AG04450 (cell line): ENCODE data around the gene MAP3K2. TPM values are rescaled to one million over a fixed set of nuclear protein-coding genes. Genes with fewer than 3 reads are reported as not detected.

Experiments
- CTCF ChIA-PET: fragments of 300-600, 350-600 bp; formaldehyde crosslinking; extraction: SDS; loops from one replicate; lab custom pipeline; 2022; ENCODE audit warnings: antibody characterized with exemption, inconsistent platforms; lab: Charles Lee
- POLR2A ChIA-PET: fragments of 350-600 bp; formaldehyde crosslinking; extraction: SDS; loops from one replicate; lab custom pipeline; 2021; ENCODE audit warnings: antibody characterized with exemption, inconsistent platforms; lab: Yijun Ruan, JAX
- DNase-seq: peaks from one replicate; pipeline ENCODE4 v3.0.0-alpha.2; 2011; ENCODE audit warnings: low read depth, low spot score
- H3K27ac ChIP-seq: one replicate; pipeline ENCODE4 v1.5.1; 2012; ENCODE audit warnings: low read depth, low read length, control low read depth
- H3K27me3 ChIP-seq: one replicate; pipeline ENCODE4 v1.6.0; 2012; ENCODE audit warnings: low read length; ENCODE audit not compliant: control insufficient read depth, insufficient read depth
- H3K4me3 ChIP-seq: 2 replicates; pipeline ENCODE4 v1.5.1; 2011; ENCODE audit warnings: mild to moderate bottlenecking, low read depth, low read length, control low read depth
- H3K9me3 ChIP-seq: 2 replicates; pipeline ENCODE4 v1.5.1; 2012; ENCODE audit warnings: low read length; ENCODE audit not compliant: control insufficient read depth, insufficient read depth
- polyA plus RNA-seq: library from polyadenylated mRNA; depleted of rRNA; stranded (reverse); fragments of >200 nt; gene quantifications from 2 replicates; pipeline ENCODE4 v1.2.3, GENCODE V29; 2011
- TF ChIP-seq, protein P1 (sequence below): IDR thresholded peaks from 2 replicates; pipeline ENCODE4 v1.5.1; 2011; ENCODE audit warnings: low read depth, low read length, control low read depth, inconsistent platforms

The MAP3K2 gene
- polyA plus RNA-seq, 1 experiment: 15.5 TPM

DNA sequence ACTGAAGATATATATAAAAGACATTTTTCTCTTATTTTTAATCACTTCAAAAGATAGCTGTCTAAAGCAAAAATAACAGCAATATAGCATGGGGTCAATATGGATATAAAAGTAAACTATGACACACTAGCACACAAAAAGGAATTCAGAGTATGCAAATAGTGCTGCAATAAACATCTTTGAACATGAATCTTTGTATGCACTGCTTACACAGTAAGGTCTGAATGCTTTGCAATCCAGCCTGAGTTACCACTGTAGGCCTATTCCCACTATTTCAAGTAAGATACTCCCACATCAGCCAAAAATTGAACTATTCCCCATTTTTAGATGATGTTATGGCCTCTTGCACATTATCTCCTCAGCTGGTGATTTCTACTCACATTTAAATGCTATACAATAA is 66.5 kb downstream of the MAP3K2 start:
- TF ChIP-seq, protein P1, sequence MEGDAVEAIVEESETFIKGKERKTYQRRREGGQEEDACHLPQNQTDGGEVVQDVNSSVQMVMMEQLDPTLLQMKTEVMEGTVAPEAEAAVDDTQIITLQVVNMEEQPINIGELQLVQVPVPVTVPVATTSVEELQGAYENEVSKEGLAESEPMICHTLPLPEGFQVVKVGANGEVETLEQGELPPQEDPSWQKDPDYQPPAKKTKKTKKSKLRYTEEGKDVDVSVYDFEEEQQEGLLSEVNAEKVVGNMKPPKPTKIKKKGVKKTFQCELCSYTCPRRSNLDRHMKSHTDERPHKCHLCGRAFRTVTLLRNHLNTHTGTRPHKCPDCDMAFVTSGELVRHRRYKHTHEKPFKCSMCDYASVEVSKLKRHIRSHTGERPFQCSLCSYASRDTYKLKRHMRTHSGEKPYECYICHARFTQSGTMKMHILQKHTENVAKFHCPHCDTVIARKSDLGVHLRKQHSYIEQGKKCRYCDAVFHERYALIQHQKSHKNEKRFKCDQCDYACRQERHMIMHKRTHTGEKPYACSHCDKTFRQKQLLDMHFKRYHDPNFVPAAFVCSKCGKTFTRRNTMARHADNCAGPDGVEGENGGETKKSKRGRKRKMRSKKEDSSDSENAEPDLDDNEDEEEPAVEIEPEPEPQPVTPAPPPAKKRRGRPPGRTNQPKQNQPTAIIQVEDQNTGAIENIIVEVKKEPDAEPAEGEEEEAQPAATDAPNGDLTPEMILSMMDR: no peak
- CTCF ChIA-PET: interaction anchor here (2.7 kb wide), 1 partner anchor 158 kb away, joined by 18 read pairs; no protein-coding TSS in a partner anchor

DNA sequence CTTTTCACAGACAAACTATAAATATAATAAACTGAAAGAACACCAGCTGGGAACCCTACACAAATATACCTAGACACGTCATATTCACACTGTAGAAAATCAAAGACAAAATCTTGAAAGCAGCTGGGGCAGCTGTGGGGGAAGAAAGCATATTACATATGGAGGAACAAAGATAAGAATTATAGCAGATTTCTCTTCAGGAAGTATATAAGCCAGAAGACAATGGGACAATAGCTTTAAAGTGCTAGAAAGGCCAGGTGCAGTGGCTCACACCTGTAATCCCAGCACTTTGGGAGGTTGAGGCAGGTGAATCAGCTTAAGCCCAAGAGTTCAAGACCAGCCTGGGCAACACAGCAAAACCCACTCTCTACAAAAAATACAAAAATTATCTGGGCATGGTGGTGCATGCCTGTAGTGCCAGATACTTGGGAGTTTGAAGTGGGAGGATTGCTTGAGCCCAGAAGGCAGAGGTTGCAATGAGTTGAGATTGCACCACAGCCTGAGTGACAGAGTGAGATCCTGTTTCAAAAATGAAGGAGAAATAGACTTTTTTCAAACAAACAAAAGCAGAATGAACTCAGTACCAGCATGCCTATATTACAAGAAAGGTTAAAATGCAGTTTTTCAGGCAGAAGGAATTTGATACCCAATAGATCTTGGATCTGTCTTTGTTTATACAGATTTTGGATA is 67.0 kb downstream of the MAP3K2 start:
- POLR2A ChIA-PET: no interaction called here
- no peak overlapping the region for H3K4me3 ChIP-seq
- TF ChIP-seq, protein P1: no peak
- DNase-seq: peak; percentile 8
- H3K27ac ChIP-seq: peak overlapping the region; percentile 3
- CTCF ChIA-PET: interaction anchor here (2.7 kb wide), 1 partner anchor 158 kb away, joined by 18 read pairs; no protein-coding TSS in a partner anchor
- H3K9me3 ChIP-seq: no peaks in the 10 kb centered on the region
- no peaks in the 10 kb centered on the region for H3K27me3 ChIP-seq

More for the DNA sequence above, 66.5 kb downstream of the MAP3K2 start:
- Histone ChIP-seq H3K27ac (no peak overlapping the region), H3K27me3 (no peaks in the 10 kb centered on the region), H3K9me3 (no peaks in the 10 kb centered on the region), H3K4me3 (no peak overlapping the region)
- POLR2A ChIA-PET: no interaction called here
- DNase-seq: peak; percentile 29

DNA sequence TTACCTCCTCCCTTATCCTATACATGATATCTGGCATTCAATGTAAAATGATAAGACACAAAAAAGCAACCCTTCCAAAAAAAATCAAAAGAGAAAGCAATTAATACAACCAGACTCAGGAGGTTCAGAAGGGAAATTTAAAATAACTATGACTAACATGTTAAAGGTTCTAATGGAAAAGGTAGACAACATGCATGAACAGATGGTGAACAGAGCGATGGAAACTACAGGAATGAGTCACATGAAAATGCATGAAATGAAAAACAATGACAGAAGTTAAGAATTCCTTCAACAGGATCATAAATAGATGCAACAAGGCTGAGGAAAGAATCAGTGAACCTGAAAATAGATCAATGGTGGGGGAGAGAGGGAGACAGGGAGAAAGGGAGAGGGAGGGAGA is 67.7 kb downstream of the MAP3K2 start:
- H3K27me3 ChIP-seq: no peaks in the 10 kb centered on the region
- ChIA-PET POLR2A (no interaction called here), CTCF (interaction anchor here (1.1 to 2.7 kb wide), 2 partner anchors 159 kb away, joined by 7 to 18 read pairs; no protein-coding TSS in a partner anchor)
- no peak overlapping the region for H3K4me3 ChIP-seq
- H3K9me3 ChIP-seq: no peaks in the 10 kb centered on the region
- TF ChIP-seq, protein P1: no peak
- no peak for DNase-seq
- no peak overlapping the region for H3K27ac ChIP-seq

DNA sequence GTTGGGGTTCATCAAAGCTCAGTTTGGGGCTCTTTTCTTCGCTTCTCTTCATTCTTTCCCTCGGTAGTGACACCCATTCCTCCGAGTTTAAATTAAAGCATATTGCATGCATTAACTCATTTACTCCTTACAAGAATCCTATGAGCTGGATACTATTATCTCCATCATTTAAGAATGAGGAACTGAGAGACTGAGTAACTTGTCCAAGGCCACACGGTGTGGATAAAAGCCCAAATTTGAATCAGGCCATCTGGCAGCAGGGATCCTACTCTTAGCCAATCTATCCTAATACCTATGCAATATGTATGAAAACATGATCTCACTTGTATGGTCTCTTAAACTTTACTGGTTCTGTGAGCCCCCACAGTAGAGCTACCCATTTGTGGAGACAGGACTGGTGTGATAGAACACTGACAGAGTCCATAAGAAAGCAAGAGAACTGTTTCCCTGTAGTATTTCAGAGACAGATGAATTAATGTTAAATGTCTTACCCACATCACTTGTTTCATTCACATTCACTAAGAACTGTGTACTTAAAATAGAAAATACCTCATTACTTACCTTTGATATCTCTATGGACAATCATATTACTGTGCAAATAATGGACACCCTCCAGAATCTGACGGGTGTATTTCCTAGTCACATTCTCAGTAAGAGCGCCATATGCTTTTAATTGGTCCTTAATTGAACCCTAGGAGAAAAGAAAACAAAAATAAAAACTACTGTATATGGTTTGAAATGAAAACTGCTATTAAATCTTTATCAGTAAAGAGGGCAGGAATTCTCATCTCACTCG is 73.4 kb downstream of the MAP3K2 start:
- CTCF ChIA-PET: interaction anchor here (0.9 to 1.1 kb wide), 2 partner anchors 10 to 16 kb away, joined by 3 read pairs; no protein-coding TSS in a partner anchor
- H3K4me3 ChIP-seq: no peak overlapping the region
- DNase-seq: no peak
- POLR2A ChIA-PET: no interaction called here
- no peaks in the 10 kb centered on the region for H3K9me3 ChIP-seq
- TF ChIP-seq, protein P1: no peak
- H3K27ac ChIP-seq: no peak overlapping the region
- H3K27me3 ChIP-seq: no peaks in the 10 kb centered on the region
